ENCODE data around the gene C19orf53.
"Not testable (repeated sequence)": the region's sequence is repeated elsewhere in the genome, so short reads cannot be mapped to it uniquely, and the experiment has no call there.

The C19orf53 gene

GRCh38 chr19:13764101-13764807 lies 10.0 kb upstream of the C19orf53 start, which contains the start of gene MRI1:
Gene MRI1, plus strand, starts transcription at chr19:13764522. Its CDS starts 67 bp downstream, at chr19:13764589.
- no peak for FAIRE-seq

DNA sequence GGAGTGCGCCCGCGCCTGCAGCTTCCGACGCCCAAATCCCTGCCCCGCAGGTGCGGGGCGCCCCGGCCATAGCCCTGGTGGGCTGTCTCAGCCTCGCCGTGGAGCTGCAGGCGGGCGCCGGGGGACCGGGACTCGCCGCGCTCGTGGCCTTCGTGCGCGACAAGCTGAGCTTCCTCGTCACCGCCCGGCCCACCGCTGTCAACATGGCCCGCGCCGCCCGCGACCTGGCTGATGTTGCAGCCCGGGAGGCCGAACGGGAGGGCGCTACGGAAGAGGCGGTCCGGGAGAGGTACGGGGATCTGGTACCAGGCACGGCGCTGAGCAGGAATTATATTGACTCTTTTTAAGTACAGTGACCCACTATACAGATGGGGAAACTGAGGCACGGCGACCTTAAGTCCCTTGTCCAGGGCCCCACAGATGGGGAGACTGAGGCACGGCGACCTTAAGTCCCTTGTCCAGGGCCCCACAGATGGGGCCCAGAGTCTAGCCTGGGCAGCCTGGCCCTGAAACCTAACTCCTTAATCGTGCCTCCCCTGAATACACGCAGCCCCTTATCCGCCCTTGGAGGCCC lies 9.3 kb upstream of the C19orf53 start:
- no peak for FAIRE-seq

GRCh38 chr19:13765395-13766094 lies 8.7 kb upstream of the C19orf53 start:
- no peak for FAIRE-seq

- no peak for FAIRE-seq
Observed at GRCh38 chr19:13766095-13766481, 8.2 kb upstream of the C19orf53 start.

- FAIRE-seq = no peak
Observed at GRCh38 chr19:13768510-13768909, 5.7 kb upstream of the C19orf53 start.

DNA sequence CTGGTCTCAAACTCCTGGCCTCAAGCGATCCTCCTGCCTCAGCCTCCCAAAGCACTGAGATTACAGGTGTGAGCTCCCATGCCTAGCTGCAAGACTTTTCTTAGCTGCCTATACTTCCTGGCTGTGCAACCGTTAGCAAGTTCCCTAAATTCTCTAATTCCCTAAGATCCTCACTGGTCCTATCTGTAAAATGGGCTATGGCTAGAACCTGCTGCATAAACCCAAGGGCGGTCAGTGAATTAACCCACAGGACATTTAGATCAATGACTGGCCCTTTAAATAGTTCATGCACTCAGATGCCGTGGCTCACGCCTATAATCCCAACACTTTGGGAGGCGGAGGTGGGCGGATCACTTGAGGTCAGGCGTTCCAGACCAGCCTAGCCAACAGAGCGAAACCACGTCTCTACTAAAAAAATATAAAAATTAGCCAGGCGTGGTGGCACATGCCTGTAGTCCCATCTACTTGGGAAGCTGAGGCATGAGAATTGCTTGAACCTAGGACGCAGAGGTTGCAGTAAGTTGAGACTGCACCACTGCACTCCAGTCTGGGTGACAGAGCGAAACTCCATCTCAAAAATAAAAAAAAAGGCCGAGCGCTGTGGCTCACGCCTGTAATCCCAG lies 4.1 kb upstream of the C19orf53 start:
- no peak for FAIRE-seq

GRCh38 chr19:13778398-13778797 lies 4.1 kb downstream of the C19orf53 start:
- FAIRE-seq = no peak

GRCh38 chr19:13778847-13779246 lies 4.6 kb downstream of the C19orf53 start:
- FAIRE-seq = no peak

DNA sequence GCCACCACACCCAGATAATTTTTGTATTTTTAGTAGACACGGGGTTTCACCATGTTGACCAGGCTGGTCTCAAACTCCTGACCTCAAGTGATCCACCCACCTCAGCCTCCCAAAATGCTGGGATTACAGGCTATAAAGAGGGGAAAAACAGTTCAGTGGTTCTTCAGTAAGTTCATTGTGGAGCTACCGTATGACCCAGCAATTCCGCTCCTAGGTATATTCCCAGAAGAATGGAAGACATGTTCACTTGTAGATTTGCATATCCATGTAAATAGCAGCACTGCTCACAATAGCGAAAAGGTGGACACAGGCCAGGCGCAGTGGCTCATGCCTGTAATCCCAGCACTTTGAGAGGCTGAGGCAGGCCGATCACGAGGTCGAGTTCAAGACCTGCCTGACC lies 5.5 kb downstream of the C19orf53 start:
- FAIRE-seq = not testable (repeated sequence)

- FAIRE-seq = peak; percentile 81
Observed at GRCh38 chr19:13781547-13781946, 7.3 kb downstream of the C19orf53 start.

DNA sequence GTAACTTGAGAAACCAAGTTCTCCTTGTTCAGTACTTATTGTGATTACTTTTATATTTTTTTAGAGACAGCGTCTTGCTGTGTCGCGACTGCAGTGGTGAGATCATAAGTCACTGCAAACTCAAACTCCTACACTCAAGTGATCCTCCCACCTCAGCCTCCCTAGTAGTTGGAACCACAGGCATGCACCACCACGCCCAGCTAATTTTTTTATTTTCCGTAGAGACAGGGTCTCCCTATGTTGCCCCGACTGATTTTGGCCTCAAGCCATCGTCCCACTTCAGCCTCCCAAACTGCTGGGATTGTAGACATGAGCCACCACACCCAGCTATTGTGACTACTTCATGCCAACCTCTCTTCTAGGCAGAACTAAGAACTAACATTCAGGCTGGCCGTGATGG lies 8.3 kb downstream of the C19orf53 start:
- FAIRE-seq = no peak

DNA sequence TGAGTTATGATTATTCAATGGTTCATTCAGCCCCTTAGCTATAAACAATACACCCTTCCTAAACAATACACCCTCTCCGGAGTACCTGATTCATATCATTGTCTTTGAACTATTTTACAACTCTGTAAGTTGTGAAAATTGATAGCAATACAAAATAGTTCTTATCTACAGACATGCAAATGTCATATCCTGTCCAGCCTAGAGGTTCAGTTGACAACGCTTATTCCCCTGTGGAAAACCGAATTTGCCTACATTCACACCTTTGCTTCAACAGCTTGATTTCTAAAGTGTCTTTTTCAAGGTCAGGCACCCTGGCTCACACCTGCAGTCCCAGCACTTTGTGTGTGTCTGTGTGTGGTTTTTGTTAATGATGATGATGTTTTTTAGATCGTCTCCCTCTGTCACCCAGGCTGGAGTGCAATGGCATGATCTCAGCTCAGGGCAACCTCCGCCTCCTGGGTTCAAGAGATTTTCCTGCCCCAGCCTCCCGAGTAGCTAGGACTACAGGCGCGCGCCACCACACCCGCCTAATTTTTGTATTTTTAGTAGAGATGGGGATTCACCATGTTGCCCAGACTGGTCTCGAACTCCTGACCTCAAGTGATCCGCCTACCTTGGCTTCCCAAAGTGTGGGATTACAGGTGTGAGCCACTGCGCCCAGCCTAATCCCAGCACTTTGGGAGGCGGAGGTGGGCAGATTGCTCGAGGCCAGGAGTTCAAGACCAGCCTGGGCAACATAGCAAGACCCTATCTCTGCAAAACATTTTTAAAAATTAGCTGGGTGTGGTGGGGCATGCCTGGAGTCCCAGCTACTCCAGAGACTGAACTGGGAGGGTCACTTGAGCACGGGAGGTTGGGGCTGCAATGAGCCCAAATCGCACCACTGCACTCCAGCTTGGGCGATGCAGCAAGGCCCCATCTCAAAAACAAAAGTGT lies 9.6 kb downstream of the C19orf53 start:
- no peak for FAIRE-seq

DNA sequence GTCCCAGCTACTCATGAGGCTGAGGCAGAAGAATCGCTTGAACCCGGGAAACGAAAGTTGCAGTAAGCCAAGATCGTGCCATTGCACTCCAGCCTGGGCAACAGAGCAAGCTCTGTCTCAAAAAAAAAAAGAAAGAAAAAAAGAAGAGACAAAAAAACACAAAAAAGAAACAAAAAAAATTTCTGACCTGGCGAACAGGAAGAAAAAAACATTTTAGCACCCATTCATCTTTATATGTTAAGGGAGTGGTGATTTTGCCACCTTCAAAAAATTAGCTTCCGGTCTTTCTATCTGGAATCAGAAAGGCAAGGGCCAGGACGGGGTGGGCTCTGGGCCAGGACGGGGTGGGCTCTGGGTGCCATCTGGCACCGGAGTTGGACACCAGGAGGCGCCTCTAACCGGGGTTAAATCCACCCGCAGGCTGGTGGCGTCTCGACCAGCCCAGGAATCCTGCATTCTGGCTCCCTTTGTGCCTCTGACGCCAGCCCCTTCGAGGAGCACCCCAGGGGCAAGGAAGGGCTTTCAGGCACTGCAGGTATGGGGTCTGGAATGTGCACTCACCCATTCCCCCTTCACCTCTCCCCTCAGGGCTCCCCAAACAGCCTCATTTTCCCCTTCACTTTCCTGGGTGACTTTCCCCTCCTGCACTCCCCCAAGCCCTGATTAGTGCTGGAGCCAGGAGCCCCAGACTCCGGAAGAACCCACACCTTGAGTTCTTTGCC lies 10.6 kb downstream of the C19orf53 start:
- no peak for FAIRE-seq

- no peak for FAIRE-seq
Observed at GRCh38 chr19:13788991-13789390, 14.7 kb downstream of the C19orf53 start.

DNA sequence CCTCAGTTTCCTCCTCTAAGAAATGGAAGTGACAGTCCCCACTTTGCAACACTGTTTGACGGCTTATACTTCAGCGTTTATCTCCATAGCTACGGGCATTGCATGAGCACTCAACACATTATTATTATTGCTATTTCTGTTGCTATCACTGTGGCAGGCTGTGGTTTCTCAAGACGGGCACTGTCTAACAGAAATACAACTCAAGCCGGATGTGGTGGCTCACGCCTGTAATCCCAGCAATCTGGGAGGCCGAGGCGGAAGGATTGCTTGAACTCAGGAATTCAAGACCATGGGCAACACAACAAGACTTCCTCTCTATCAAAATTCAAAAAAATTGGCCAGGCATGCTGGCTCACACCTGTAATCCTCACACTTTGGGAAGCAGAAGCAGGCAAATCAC lies 16.1 kb downstream of the C19orf53 start:
- no peak for FAIRE-seq

DNA sequence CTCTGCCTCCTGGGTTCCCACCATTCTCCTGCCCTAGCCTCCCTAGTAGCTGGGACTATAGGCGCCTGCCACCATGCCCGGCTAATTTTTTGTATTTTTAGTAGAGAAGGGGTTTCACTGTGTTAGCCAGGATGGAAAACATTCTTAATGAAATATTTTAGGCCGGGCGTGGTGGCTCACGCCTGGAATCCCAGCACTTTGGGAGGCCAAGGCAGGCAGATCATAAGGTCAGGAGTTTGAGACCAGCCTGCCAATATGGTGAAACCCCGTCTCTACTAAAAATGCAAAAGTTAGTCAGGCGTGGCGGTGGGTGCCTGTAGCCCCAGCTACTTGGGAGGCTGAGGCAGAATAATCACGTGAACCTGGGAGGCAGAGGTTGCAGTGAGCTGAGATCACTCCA lies 19.1 kb downstream of the C19orf53 start:
- not testable (repeated sequence) for FAIRE-seq

DNA sequence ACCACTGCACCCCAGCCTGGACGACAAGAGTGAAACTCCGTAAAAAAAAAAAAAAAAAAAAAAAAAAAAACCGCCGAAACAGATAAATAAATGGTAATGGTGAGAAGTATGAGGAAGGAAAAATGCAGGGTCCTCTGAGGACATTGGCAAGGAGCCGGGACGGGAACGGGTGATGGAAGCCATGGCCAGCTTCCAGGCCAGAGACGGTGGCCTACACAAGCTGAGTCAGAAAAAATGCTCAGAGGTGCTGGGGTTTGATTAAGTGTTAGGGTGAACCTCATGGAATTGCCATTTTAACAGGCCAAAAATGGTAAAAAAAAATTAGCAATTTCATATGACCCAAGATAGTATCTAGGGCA lies 20.1 kb downstream of the C19orf53 start:
- no peak for FAIRE-seq

DNA sequence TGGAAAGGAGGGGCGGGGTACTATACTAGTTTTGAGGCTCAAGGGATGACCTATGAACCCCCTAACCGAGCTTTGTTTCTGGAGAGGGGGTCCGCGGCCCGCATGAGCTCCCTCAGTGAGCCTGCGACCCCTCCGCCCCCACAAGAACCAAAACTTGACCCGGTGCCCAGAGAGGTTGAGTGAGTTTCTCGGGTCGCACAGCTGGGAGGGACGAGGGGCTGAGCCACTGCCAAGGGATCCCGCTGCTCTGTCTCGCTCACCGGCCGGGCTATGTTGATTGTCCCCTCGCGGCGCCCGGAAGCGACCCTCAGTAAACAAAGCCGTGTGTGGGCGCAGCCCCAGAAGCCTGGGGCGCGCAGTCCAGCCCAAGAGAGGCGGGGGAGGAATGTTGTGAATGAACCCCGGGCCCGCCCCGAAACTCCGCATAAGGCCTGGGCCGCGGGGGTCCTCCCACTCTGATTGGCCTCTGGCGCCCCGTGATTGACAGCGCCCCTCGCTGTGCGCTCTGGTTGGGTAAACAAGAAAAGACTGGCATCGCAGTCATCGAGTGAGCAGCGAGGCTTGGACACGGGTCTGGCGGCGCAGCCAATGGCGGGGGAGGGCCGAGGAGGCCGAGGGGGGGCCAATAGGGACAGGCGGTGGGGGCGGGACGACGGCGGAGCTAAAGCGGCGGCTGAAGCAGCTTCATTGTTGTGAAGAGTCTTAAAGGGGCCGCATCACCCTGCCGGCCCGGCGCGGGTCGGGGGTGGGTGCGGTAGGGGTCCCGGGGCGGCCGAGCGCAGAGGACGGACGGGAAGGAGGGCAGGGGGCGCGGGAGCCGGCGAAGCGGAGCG lies 20.7 kb downstream of the C19orf53 start, which contains the start of gene ZSWIM4:
Gene ZSWIM4 (plus strand): TSS at position 687 of the 833 bp plus-strand sequence. CDS start 206 bp downstream, outside the sequence.
- peak; percentile 85 for FAIRE-seq

GRCh38 chr19:13795595-13796300 lies 21.5 kb downstream of the C19orf53 start:
- FAIRE-seq = no peak

Data from A204.1 (cell line).